HS-27A (cell line): ENCODE data around the gene MIOX.
"Not testable (repeated sequence)": the region's sequence is repeated elsewhere in the genome, so short reads cannot be mapped to it uniquely, and the experiment has no call there.

ENCODE experiments used
- DNase-seq: peaks from one replicate; pipeline ENCODE4 v3.0.0-alpha.2; 2012; ENCODE audit warnings: low read depth, missing footprints

The MIOX gene

DNA sequence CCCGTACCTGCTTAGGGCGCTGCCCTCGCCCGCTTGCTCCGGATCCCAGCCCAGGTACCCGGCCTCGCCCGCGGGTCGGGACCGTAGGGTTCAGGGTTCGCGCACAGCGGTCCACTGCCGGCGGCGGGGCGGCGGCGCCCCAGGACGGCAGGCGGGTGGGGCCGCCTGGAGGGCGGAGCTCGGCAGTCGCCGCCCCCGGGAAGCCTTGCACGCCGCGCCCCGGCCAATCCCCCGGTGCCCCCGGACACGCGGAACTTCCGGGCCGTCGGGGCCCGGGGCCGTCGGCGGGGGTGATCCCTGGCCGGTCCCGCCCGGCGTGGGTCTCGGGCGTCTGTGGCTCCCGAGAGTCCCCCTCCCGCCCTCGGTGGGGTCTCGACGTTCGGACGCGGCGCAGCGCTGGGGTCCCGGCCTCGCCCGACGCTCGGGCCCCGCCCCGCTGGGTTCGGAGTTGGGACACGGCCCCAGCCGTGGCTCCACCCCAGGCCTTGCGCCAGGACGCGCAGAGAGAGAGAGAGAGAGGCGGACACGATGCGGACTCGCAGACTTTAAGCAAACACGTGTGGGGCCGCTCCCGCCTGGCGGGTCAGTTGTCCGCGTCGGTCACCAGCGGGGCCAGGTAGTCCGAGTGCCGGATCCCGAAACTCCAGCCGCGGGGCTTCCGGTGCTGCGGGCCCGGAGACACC lies 43.4 kb downstream of the MIOX start, which contains the start of gene TYMP:
Gene TYMP (minus strand): TSS at position 116 of the 683 bp plus-strand sequence. CDS start 303 bp downstream, outside the sequence.
- no peak for DNase-seq

DNA sequence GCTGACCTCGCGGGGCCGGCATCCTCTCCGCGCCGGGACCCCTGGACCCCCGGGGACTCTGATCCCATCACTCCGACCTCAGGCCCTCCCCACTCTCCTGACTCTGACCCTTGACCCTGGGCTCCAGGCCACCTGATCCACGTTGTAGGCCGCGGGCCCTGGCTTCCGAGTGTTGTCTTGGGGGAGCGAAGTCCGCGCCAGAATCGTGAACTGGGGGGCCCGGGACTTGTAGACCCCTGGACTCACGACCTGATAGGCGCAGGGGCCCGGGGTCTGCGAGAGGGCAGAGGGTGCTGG lies 43.9 kb downstream of the MIOX start:
- DNase-seq, result no peak

DNA sequence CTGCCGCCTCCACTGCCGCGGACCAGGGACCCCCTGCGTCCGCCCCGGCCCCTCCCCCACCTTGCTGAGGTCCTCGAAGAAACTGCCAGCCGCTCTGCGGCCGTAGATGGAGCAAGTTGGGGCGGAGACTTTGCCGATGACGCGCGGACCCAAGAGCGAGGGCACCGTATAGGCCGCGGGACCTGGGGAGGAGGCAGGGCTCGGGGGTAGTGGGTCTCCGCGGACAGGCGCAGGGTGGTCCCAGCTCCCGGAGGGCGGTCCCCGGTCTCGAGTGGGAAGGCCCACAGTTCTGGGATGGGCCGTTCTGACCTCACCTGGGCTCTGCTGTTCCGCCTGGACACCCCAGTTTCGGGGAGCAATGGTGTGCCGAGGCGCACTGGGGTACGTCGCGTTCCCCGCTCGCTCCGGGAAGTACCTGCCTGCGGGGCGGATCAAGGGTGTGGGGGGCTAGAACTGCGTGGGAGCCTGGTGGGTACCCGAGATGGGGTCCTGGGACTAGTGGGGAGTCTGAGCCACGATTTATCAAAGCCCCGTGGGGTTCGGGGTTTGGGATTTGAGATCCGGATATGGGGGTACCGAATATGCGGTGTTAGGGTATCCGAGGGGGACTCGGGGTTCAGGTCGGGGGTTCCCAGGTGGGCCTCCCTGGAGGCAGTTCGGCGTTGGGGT lies 44.4 kb downstream of the MIOX start:
- DNase-seq, result no peak

DNA sequence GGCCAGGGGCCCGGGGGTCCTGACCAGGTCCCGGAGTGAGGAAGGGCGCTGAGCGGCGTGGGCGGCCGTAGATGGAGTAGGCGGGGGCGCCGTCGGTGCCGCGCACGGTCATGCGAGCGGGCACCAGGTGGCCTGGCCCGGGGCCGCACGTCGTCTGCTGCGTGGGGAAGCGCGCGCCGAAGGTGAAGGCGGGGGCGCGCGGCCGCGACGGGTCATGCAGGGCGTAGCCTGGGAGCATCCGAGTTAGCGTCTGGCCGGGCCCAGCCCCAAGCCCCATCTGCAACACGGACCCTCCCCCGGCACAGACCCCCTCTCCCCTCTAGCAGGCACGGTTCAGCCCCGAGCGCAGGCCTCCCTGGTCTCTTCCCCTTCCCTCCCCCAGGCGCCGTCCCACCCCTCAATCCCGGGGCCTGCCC lies 44.9 kb downstream of the MIOX start:
- no peak for DNase-seq

DNA sequence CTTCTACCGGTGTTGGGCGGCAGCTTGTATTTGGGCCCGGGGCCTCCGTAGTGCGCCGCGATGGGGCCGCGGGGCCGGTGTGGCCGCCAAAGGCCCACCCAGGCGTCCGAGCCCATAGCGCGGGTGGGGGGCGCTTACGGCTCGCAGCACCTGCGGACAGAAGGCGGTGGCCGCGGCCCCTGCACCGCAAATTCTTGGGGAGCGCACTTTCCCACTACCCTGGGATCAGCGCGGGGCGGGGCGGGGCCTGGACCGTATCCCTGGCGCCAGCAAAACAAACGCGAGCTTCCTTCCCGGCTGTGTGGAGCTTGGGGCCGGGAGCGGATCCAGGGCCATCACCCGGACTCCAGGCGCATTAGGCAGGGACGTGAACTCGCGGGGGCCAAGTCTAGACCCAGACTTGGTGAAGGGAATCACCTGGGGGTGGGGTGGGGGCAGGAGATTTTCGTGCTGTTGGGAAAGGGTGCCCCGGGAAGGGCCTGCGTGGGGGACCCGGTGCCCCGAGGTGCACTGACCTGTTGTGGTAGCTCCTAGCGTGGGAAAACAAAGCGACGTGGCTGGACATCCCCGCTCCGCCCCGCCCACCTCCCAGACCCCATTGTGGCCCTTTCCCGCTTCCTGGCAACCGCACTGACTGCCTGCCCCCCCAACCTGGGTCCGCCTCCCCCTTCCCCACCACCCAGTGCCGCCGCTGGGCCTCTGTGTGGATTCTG lies 45.5 kb downstream of the MIOX start:
- DNase-seq, result no peak

DNA sequence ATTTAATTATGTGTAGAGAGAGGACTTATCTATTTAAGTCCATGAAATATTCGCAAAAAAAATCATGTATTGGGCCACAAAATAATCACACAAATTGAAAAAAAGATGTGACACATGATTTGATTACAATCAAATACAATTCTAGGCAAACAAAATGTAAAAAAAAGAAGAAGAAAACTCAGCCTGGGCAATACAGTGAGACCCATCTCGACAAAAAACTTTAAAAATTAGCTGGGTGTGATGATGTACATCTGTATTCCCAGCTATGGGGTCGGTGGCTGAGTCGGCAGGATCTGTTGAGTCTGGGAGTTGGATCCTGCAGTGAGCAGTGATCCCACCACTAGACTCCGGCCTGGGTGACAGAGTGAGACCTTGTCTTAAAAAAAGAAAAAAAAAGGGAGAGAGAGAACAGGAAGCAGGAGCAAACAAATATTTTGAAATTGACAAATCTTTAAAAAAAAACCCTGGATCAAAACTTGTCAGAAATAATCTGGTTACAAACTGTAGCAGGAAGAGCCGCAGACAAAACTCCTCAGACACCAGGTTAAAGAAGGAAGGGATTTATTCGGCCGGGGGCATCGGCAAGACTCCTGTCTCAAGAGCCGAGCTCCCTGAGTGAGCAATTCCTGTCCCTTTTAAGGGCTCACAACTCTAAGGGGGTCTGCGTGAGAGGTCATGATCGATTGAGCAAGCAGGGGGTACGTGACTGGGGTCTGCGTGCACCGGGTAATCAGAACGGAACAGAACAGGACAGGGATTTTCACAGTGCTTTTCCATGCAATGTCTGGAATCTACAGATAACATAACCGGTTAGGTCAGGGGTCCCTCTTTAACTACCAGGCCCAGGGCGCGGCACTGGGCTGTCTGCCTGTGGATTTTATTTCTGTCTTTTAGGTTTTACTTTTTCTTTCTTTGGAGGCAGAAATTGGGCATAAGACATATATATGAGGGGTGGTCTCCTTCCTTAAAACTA lies 46.5 kb downstream of the MIOX start:
- DNase-seq, result no peak

DNA sequence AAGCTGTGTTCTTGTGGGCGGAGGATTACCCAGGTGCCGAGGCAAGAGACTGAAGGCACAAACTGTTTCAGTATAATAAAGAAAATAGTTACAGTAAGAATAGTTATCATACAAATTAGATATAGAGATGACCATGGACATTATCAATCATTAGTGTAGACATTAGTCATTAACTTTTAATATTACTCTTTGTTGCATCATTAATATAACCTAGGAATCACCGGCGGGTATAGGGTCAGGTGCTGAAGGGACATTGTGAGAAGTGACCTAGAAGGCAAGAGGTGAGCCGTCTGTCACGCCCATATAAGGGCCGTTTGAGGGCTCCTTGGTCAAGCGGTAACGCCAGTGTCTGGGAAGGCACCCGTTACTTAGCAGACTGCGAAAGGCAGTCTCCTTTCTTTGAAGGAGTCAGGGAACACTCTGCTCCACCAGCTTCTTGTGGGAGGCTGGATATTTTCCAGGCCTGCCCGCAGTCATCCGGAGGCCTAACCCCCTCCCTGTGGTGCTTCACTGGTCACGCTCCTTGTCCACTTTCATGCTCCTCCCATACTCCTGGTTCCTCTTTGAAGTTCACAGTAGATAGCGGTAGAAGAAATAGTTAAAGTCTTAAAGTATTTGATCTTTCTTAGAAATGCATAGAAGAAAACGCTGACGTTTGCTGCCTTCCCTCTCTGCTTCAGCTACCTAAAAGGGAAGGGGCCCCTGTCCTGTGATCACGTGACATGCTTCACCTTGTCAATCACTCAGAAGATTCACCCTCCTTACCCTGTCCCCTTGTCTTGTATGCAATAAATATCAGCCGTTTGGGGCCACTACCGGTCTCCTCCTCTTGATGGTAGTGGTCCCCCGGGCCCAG lies 47.4 kb downstream of the MIOX start:
- not testable (repeated sequence) for DNase-seq

DNA sequence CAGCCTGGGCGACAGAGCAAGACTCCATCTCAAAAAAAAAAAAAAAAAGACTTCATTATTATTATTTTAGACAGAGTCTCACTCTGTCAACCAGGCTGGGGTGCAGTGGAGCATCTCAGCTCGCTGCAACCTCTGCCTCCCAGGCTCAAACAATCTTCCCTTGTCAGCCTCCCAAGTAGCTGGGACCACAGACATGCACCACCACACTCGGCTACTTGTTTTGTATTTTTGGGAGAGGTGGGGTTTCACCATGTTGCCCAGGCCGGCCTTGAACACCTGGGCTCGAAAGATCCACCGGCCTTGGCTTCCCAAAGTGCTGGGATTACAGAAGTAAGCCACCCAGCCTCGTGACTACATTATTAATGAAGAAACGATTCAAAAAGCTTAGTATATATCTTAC lies 48.5 kb downstream of the MIOX start:
- no peak for DNase-seq

DNA sequence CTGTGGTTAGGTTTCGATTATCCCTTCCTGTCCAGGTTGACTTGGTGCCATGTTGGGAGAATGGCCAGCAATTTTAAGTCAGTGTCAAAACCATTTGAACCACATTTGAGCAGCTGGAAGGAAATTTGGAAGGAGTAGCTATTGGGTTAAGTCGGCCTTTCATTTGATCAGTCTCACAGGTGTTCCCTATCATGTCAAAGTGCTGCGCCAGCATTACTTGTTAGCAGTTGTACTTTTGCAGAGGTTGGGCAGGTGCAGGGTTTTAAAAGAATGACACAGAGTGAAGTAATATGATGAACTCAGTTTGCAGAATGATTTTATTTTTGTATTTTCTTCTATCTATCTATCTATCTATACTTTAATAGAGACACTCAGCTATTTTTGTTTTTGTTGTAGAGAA lies 49.6 kb downstream of the MIOX start:
- DNase-seq, result no peak

DNA sequence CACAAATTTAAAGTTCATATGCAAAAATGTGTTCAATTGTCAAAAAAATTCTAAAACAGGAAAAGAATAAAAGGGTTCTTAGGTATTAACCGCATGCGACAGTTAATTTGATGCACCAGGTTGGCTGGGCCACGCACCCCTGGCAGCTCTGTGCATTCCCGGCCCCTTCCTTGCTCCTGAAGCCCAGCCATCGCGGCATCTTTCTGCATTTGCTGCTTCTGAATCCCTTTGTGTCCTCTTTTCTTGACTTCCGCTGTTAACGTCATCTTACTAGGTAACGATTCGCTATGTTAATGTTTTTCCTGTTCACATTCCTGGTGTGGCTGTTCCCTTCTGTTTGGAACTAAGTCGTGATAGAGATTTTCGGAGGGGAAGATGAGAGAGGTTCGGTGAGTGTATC lies 51.1 kb downstream of the MIOX start:
- DNase-seq, result no peak
